Measurements from ENCODE around the gene SERPINB6. TPM values are rescaled to one million over a fixed set of nuclear protein-coding genes. Genes with fewer than 3 reads are reported as not detected.
"Not testable (repeated sequence)": the region's sequence is repeated elsewhere in the genome, so short reads cannot be mapped to it uniquely, and the experiment has no call there.

SERPINB6 gene
- polyA plus RNA-seq, 2 of the 4 experiments (the other 2 are of a cell fraction): 104 to 126 TPM

GRCh38 chr6:2925842-2926747 lies 45.3 kb downstream of the SERPINB6 start:
- WGBS (ENCODE audit: missing lambda C conversion rate): 80% methylated on average over 13 of the region's 13 CpGs

DNA sequence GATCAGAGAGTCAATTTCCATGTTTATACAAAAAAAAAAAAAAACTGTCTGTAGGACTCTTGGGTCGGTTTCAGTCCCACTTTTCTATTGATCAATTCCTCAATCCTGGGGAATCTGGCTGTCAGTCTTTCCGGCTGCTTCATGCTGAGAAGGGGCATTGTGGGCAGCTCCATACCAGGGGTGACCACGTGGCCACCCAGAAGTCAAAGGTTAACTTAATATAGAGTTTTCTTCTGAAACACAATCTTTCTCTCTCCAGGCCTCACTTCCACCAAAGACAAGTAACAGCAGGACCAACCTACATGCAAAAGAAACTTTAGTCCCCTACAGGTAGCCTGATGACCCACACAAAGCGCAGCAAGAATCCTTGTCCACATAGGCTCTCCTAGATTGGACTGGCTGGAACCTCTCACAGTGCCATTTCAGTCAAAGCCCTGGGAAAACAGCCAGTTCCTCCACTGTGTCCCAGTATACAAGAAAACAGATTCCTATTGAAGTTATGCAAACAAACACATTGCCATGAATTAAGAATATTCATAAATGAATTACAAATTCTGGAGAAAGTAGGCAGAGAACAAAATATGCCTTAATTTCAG lies 49.7 kb downstream of the SERPINB6 start:
- Histone ChIP-seq H3K27ac (no peak overlapping the region), H3K4me2 (no peak overlapping the region), H3K4me1 (no peaks in the 10 kb centered on the region), H3K9me3 (no peaks in the 10 kb centered on the region), H3K4me3 (no peak overlapping the region)
- no peak for ATAC-seq
- TF ChIP-seq EHMT2 (IDR thresholded peaks at IDR 0.05; ENCODE audit: low read depth): no peak
- no peak for TF ChIP-seq HES2 (IDR thresholded peaks at IDR 0.05)
- TF ChIP-seq, protein P1, sequence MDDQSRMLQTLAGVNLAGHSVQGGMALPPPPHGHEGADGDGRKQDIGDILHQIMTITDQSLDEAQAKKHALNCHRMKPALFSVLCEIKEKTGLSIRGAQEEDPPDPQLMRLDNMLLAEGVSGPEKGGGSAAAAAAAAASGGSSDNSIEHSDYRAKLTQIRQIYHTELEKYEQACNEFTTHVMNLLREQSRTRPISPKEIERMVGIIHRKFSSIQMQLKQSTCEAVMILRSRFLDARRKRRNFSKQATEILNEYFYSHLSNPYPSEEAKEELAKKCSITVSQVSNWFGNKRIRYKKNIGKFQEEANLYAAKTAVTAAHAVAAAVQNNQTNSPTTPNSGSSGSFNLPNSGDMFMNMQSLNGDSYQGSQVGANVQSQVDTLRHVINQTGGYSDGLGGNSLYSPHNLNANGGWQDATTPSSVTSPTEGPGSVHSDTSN (IDR thresholded peaks at IDR 0.05): no peak
- TF ChIP-seq BCL3 (IDR thresholded peaks at IDR 0.05): no peak
- no peak for TF ChIP-seq HDAC2 (IDR thresholded peaks at IDR 0.05)
- no peak for TF ChIP-seq FOXS1 (CRISPR knock-in tag; IDR thresholded peaks at IDR 0.05)
- TF ChIP-seq NFE2L2 (conservative IDR thresholded peaks at IDR 0.05; ENCODE audit: low read length): no peak
- TF ChIP-seq KDM5A (IDR thresholded peaks at IDR 0.05): no peak
- no peak for TF ChIP-seq CBX8 (IDR thresholded peaks at IDR 0.05)
- TF ChIP-seq CHD2 (IDR thresholded peaks at IDR 0.05; ENCODE audit: low read length, partially characterized antibody): no peak
- no peak for TF ChIP-seq EHF (CRISPR knock-in tag; IDR thresholded peaks at IDR 0.05)
- TF ChIP-seq SREBF2 (IDR thresholded peaks at IDR 0.05): no peak
- no peak for TF ChIP-seq FOSL2 (IDR thresholded peaks at IDR 0.05)
- no peak for TF ChIP-seq FOSL2 (CRISPR knock-in tag; IDR thresholded peaks at IDR 0.05)
- CTCF ChIA-PET: interaction anchor here (0.6 to 1.7 kb wide), 3 partner anchors 75 to 130 kb away, joined by 3 to 7 read pairs (median 6); no protein-coding TSS in a partner anchor
- 76% methylated on average over 4 of the region's 4 CpGs for WGBS (ENCODE audit: missing lambda C conversion rate)
- no peak for FAIRE-seq
- POLR2A ChIA-PET: interaction anchor here (0.7 kb wide), 1 partner anchor 12 kb away, joined by 7 read pairs; no protein-coding TSS in a partner anchor
- no peak for DNase-seq (ENCODE audit: low read depth in 1 of 2, low spot score in 1 of 2)

More at GRCh38 chr6:2925842-2926747, 45.3 kb downstream of the SERPINB6 start:
- H3K27ac ChIP-seq; H3K4me2 ChIP-seq; H3K9me3 ChIP-seq; POLR2A ChIA-PET; ATAC-seq; DNase-seq (ENCODE audit: low read depth in 1 of 2, low spot score in 1 of 2); FAIRE-seq; H3K4me1 ChIP-seq; H3K4me3 ChIP-seq: not testable (repeated sequence)
- CTCF ChIA-PET: interaction anchor here (1.2 to 14.9 kb wide), 4 partner anchors 10 to 135 kb away, joined by 3 to 244 read pairs (median 4); partner anchors contain the start of gene SERPINB1

- TF ChIP-seq ZFP36 (IDR thresholded peaks at IDR 0.05; ENCODE audit: borderline replicate concordance, partially characterized antibody) (no peak), BHLHE40 (IDR thresholded peaks at IDR 0.05; ENCODE audit: low read depth, low read length) (no peak)
- H3K4me2 ChIP-seq: no peak overlapping the region
- ATAC-seq (no peak), FAIRE-seq (no peak), DNase-seq (ENCODE audit: low read depth in 1 of 2, low spot score in 1 of 2) (no peak)
- no peaks in the 10 kb centered on the region for H3K9me3 ChIP-seq
- 92% methylated on average over 13 of the region's 14 CpGs for WGBS (ENCODE audit: missing lambda C conversion rate)
- H3K4me3 ChIP-seq: no peak overlapping the region
- no peak overlapping the region for H3K27ac ChIP-seq
- no peaks in the 10 kb centered on the region for H3K4me1 ChIP-seq
- POLR2A ChIA-PET: no interaction called here
- CTCF ChIA-PET: interaction anchor here (0.6 to 1.7 kb wide), 3 partner anchors 9 to 129 kb away, joined by 3 to 7 read pairs (median 7); no protein-coding TSS in a partner anchor
Observed at GRCh38 chr6:2920671-2921112, 50.7 kb downstream of the SERPINB6 start.

- ChIA-PET POLR2A (no interaction called here), CTCF (interaction anchor here (1.4 to 1.7 kb wide), 2 partner anchors 8 to 74 kb away, joined by 7 read pairs; no protein-coding TSS in a partner anchor)
- ATAC-seq: no peak
- no peak for DNase-seq (ENCODE audit: low read depth in 1 of 2, low spot score in 1 of 2)
- no peak for FAIRE-seq
- Histone ChIP-seq H3K4me2 (no peak overlapping the region), H3K4me1 (no peaks in the 10 kb centered on the region), H3K4me3 (no peak overlapping the region), H3K9me3 (no peaks in the 10 kb centered on the region), H3K27ac (no peak overlapping the region)
- WGBS (ENCODE audit: missing lambda C conversion rate): 97% methylated on average over 6 of the region's 6 CpGs
- TF ChIP-seq KDM5A (IDR thresholded peaks at IDR 0.05): no peak
- no peak for TF ChIP-seq FOSB (CRISPR knock-in tag; IDR thresholded peaks at IDR 0.05)
- TF ChIP-seq ZSCAN20 (CRISPR knock-in tag; IDR thresholded peaks at IDR 0.05): no peak
- no peak for TF ChIP-seq HOXB13 (CRISPR knock-in tag; IDR thresholded peaks at IDR 0.05; ENCODE audit: low read depth)
- no peak for TF ChIP-seq BCL3 (IDR thresholded peaks at IDR 0.05)
- no peak for TF ChIP-seq JUNB (IDR thresholded peaks at IDR 0.05)
- TF ChIP-seq MYC (IDR thresholded peaks at IDR 0.05; ENCODE audit: borderline replicate concordance, low read length): no peak
- no peak for TF ChIP-seq EHF (CRISPR knock-in tag; IDR thresholded peaks at IDR 0.05)
- TF ChIP-seq KDM1A (IDR thresholded peaks at IDR 0.05; ENCODE audit: low read depth): no peak
- TF ChIP-seq RNF2 (IDR thresholded peaks at IDR 0.05; ENCODE audit: borderline replicate concordance, low read depth): no peak
- TF ChIP-seq HDAC2 (IDR thresholded peaks at IDR 0.05): no peak
- no peak for TF ChIP-seq ATOH8 (CRISPR knock-in tag; IDR thresholded peaks at IDR 0.05; ENCODE audit: low read depth)
- TF ChIP-seq MAFK (IDR thresholded peaks at IDR 0.05; ENCODE audit: partially characterized antibody): no peak
Observed at GRCh38 chr6:2919886-2920285, 51.5 kb downstream of the SERPINB6 start.

All from A549 (cell line).